Activated T-cell treated with anti-CD3 and anti-CD28 coated beads for 4 hours (primary cell): ENCODE results near the gene KDM5C.
A peak's percentile ranks its signal among the peaks of the same experiment; 100 is the strongest.

Experiments used
- DNase-seq: peaks from one replicate; pipeline ENCODE4 v3.0.0-alpha.2; 2020

KDM5C gene

GRCh38 chrX:53224860-53225797 is at the start of gene KDM5C:
KDM5C (minus strand) TSS chrX:53225207; CDS start chrX:53224889, 318 bp downstream.
- peak; percentile 78 for DNase-seq

GRCh38 chrX:53272808-53273337 is 47.9 kb upstream of the KDM5C start:
- DNase-seq = no peak

- no peak for DNase-seq
These were observed 44.6 kb upstream of the KDM5C start for GRCh38 chrX:53269536-53270107.

GRCh38 chrX:53268173-53268572 is 43.2 kb upstream of the KDM5C start:
- no peak for DNase-seq

- no peak for DNase-seq
These were observed 41.9 kb upstream of the KDM5C start for GRCh38 chrX:53266914-53267313.

GRCh38 chrX:53265771-53266574 is 41.0 kb upstream of the KDM5C start:
- no peak for DNase-seq

- DNase-seq = no peak
These were observed 38.6 kb upstream of the KDM5C start for GRCh38 chrX:53263597-53264094.

- DNase-seq = no peak
These were observed 37.9 kb upstream of the KDM5C start for GRCh38 chrX:53262918-53263394.

- no peak for DNase-seq
These were observed 37.3 kb upstream of the KDM5C start for GRCh38 chrX:53262189-53262917.

GRCh38 chrX:53261355-53261972 is 36.5 kb upstream of the KDM5C start:
- no peak for DNase-seq

- DNase-seq = no peak
These were observed 35.8 kb upstream of the KDM5C start for GRCh38 chrX:53260836-53261235.

GRCh38 chrX:53257670-53258423 is 32.8 kb upstream of the KDM5C start:
- DNase-seq = no peak

- no peak for DNase-seq
These were observed 32.2 kb upstream of the KDM5C start for GRCh38 chrX:53257166-53257565.

- DNase-seq = no peak
These were observed 31.5 kb upstream of the KDM5C start for GRCh38 chrX:53256446-53257041.

GRCh38 chrX:53255738-53256191 is 30.8 kb upstream of the KDM5C start:
- DNase-seq = no peak

GRCh38 chrX:53254570-53255461 is 29.8 kb upstream of the KDM5C start:
- DNase-seq = no peak

GRCh38 chrX:53253293-53254020 is 28.4 kb upstream of the KDM5C start:
- no peak for DNase-seq

GRCh38 chrX:53251307-53251706 is 26.3 kb upstream of the KDM5C start:
- no peak for DNase-seq

- no peak for DNase-seq
These were observed 25.5 kb upstream of the KDM5C start for GRCh38 chrX:53250556-53250955.
